GM19395 (cell line): ENCODE data around the gene PIP4K2B.
A peak's percentile ranks its signal among the peaks of the same experiment; 100 is the strongest.

ENCODE experiments used
- ATAC-seq: cut with Tn5 transposase; IDR thresholded peaks from one replicate; pipeline ENCODE4 v1.9.1; 2021; ENCODE audit warnings: mild to moderate bottlenecking, moderate library complexity; ENCODE audit not compliant: unreplicated experiment

Gene PIP4K2B

GRCh38 chr17:38779965-38780752 is 19.2 kb downstream of the PIP4K2B start:
- no peak for ATAC-seq

DNA sequence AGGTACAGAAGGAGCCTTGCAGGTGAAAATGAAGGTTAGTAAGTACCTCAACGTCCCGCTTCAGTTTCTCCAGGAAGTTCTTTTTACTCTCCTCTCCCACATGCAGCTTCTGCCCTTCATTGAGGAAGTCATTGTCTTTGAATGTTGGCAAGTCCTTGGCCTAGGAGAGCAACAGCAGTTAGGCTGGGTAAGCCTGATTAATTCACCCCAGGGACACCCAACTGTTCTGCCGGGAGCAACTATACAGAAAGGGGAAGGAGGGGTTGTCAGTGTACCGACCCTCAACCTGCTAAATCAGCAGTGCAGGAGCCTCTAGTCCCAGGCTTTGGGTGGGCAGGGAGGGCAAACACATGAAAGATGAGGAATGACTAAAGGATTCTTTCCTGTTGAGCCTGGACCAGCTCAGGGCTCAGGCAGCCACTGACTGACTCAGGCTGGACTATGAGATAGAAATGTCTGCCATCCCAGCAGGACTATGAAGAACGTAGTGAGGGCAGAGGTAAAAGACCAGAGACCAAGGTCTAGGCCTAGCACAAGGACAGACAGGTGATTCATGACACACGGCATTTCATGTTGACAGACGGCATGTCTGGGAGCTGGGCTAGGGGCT is 21.6 kb downstream of the PIP4K2B start:
- no peak for ATAC-seq

- no peak for ATAC-seq
These were observed 26.1 kb downstream of the PIP4K2B start for GRCh38 chr17:38773258-38773657.

GRCh38 chr17:38768417-38768816 is 30.9 kb downstream of the PIP4K2B start:
- no peak for ATAC-seq

- ATAC-seq = no peak
These were observed 33.0 kb downstream of the PIP4K2B start for GRCh38 chr17:38766341-38766740.

- ATAC-seq = no peak
These were observed 37.1 kb downstream of the PIP4K2B start for GRCh38 chr17:38762231-38762630.

DNA sequence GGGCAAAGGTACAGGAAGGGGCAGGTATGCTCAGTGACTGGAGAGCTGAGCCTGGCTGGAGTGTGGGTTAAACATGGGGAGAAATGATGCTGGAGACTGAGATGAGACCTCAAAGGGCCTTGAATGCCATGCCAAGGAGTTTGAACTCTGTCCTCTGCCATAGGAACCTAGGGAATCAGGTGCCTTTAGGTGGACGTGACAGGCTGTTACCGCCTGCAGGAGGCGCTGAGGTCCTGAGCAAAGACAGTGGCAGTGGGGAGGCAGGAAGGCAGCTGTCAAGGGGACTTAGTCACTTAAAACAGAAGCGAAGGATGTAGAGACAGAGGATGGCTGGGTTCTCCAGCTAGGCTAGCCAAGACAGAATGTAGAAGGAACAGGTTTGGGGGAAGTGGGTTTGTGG is 37.7 kb downstream of the PIP4K2B start:
- no peak for ATAC-seq

DNA sequence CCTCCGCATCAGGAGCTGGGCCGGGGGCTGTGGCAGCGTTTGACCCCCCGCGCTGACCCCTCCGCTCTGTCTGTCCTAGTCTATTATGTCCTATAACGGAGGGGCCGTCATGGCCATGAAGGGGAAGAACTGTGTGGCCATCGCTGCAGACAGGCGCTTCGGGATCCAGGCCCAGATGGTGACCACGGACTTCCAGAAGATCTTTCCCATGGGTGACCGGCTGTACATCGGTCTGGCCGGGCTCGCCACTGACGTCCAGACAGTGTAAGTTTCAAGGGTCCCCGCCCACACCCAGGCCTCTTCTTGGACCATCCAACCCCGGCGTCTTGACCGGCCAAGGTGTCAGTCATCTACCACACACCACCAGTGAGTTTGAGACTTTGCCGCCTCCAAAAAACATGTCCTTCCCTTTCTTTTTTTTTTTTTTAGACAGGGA is 46.3 kb downstream of the PIP4K2B start:
- no peak for ATAC-seq

GRCh38 chr17:38752308-38753070 is 46.9 kb downstream of the PIP4K2B start, which contains the start of gene PSMB3:
TSS of gene PSMB3 (plus strand) at chr17:38752741. CDS start at chr17:38752827, 86 bp downstream.
- peak; percentile 81 for ATAC-seq

GRCh38 chr17:38751808-38752307 is 47.5 kb downstream of the PIP4K2B start:
- ATAC-seq = peak; percentile 31

- no peak for ATAC-seq
These were observed 48.1 kb downstream of the PIP4K2B start for GRCh38 chr17:38751144-38751807.

- no peak for ATAC-seq
These were observed 48.8 kb downstream of the PIP4K2B start for GRCh38 chr17:38750312-38751121.

DNA sequence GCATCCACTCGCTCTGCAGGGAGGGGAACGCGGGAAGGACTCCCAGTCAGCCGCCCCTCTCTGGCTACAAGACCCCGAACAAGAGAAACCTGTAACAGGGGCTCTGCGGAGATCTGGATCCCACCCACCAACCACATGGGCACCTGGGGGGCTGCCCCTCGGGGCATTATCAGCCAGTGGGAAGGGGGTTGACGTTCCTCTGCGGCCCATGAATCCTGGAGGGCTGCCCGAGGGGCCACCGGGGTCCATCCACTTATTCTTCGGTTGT is 49.4 kb downstream of the PIP4K2B start:
- no peak for ATAC-seq

DNA sequence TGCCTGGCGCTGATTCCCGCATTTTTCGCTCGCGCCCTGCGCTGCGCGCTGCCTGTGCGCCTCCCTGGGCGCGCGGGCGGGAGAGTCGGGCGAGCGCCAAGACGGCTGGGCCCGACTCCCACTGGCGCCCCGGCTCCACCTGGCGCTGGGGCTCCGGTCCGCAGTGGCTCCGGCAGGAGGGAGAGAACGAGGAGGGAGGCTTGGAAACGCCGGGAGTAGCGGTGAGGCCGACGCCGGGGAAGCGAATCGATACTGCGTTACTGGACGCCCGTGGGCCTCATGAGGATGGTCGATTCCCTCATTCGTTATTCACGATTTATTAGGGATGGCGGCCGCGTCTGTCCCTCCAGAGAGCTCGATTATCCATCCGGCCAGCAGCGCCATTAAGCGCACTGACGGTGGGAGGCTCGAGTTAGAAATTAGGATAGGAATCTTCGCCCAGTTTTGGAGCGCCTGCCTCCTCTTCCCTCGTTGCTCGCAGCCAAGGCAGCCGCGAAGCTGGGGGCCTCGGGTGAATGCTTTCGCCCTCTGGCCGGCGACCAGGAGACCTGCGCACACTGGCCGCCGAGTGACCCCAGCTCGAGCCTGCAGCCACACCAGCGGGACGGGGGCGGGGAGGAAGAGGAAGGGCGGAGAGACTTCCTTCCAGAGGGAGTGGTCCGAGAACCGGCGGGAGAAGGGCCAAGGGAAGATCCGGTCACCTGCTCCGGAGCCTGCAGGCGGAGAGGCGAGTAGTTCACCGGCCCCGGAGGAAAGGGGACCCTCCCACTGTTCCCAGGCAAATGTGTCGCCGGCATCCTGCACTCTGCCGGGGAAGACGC is 49.9 kb downstream of the PIP4K2B start:
- no peak for ATAC-seq

- no peak for ATAC-seq
These were observed 50.5 kb downstream of the PIP4K2B start for GRCh38 chr17:38748892-38749222.

- ATAC-seq = no peak
These were observed 51.0 kb downstream of the PIP4K2B start, which contains the start of gene PCGF2 for GRCh38 chr17:38748149-38748891. TSS of gene PCGF2 (minus strand) at chr17:38748336. CDS start at chr17:38740402, 7,934 bp downstream.

DNA sequence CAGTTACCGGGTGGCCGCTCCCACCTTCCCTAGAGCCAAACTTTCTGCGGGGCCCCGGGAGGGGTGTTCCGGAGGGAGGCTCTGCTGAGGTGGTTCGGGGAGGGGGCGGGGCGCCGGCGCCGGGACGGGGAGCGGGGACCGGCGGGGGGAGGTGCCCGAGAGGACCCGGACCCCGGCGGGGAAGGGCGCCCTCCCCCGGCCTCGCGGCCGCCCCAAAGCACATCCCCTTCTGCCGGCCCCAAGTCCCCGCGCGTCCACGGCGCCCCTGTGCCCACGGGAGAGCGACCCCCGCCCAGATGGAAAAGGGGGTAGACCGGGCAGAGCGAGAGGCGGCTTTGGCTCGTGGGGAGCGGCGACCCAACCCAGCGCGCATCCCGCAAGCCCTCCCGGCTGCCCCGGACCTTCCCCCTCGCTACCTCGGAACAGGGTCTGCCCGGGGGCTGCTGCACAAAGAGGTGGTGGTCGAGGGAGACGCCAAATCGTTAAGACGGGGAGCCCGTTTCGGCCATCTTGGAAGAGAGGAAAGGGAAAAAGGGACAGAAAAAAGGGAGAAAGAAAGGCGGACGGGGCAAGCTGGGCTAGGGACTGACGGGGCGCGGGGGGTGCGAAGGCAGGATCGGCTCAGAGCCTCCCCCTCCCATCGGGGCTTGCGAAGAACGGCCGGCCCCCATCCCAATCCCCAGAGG is 51.8 kb downstream of the PIP4K2B start:
- ATAC-seq = no peak

- ATAC-seq = no peak
These were observed 52.4 kb downstream of the PIP4K2B start for GRCh38 chr17:38746849-38747462.
